NCI-H748 (cell line): ENCODE measurements around the gene KLF3.

ENCODE experiments used
- DNase-seq: peaks from one replicate; lab custom pipeline; 2025; ENCODE audit not compliant: unreplicated experiment; lab: John Stamatoyannopoulos, UW

Gene KLF3

GRCh38 chr4:38654273-38654672 is 9.7 kb upstream of the KLF3 start:
- DNase-seq: peak; percentile 45

DNA sequence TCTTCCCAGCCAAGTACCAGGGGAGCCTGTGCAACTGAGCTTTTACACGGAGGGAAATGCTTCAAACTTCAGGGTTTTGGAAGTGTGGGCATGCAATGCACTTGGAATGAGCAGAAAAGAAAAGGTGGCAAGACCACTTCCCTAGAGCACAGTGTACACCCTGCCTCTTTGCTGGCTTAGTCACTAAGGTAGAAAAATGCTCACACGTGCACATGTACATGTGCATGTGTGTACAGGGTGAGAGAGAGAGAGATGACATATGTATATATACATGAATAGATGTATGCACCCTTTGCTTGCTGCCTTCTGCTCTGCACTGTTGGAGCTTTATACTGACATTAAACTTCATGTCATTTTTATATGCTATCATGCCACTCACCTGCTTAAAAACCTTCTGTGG is 7.9 kb upstream of the KLF3 start:
- DNase-seq: no peak

DNA sequence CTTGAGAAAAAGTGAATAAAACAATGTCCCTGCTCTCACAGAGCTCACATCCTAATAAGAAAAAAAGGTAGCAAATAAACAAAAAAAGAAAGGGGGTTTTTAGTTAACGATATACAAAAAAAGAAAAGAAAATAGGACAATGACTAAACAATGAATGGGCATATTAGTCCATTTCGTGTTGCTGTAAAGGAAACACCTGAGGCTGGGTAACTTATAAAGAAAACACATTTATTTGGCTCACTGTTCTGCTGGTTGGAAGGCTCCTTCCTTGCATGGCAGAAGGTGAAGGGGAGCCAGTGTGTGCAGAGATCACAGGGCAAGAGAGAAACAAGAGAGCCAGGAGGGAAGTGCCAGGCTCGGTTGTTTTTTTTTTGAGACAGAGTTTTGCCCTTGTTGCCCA is 4.7 kb upstream of the KLF3 start:
- DNase-seq: no peak

GRCh38 chr4:38660838-38661237 is 3.2 kb upstream of the KLF3 start:
- DNase-seq: no peak

GRCh38 chr4:38661371-38661770 is 2.6 kb upstream of the KLF3 start:
- DNase-seq: no peak

GRCh38 chr4:38662522-38663089 is 1.4 kb upstream of the KLF3 start:
- no peak for DNase-seq

DNA sequence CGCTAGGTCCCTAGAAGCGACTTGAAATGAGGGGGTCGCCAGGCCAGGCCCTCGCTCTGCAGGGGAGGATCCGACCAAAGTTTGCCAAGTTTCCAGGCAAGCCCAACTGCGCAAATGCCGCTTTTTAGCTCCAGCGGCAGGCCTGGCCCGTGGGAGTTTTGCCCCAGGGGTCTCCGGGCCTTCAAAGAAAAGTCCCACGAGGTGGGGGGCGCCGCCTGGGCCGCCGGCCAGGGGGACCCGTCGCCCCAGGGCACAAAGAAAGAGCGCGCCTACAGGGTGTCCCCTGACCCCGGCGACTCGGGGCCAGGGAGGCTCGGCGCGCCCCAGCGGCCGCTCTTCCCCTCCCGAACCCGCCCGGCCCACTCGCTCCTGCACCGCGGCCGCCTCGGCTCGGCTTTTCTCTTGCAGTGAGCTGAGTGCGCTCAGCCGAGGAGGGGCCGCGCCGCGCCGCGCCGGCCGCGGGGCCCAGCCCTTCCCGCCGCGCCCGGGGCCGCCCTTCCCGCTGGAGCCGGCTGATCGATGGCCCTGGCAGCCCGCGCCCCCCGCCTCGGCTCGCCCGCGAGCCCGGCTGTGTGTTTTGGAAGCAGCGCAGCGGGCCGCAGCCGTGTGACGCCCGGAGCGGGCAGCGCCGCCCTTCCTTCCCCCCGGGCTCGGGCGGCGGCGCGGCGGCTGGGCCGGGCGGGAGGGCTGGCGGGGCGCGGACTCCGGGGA is 754 bp upstream of the KLF3 start:
- no peak for DNase-seq

- peak; percentile 78 for DNase-seq
These were observed 855 bp downstream of the KLF3 start for GRCh38 chr4:38664706-38665401.

GRCh38 chr4:38665551-38666411 is 1.8 kb downstream of the KLF3 start:
- DNase-seq: peak; percentile 5

GRCh38 chr4:38666766-38667084 is 2.7 kb downstream of the KLF3 start:
- DNase-seq: no peak

DNA sequence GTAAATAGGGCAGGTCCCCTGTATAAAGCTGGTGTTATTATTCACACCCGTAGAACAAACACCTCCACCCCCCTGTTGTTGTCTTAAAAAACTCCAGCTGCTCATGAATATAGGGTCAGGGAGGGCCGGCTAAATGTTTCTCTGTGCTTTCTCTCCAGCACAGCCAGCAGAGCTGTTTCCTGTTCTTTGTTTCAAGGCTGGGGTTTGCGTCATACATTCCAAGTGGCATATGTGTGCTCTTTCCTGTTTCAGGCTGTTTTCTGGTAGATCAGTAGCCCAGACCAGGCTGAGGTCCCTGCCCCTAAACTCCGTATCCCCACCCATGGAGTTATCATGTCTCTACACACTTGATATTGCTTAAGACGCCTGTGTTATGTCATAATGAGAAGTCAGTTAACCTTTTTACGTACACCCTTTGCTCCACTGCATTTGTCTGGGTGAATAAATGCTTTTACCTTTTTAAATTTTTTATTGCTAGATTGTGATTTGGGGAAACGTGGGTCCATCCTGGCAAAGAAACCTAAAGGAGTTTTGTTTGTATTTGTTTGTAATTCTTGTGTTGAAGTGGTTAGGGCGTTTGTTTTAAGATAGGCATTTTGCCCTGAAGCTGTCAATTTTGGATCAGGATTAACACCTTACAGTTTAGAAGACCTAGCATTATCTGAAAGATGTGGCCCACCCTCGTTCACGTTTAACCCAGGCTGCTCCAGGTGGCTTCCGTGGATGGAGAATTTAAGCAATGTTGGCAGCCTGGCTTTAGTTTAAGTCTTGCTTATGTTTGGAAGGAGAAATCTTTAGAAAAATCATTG is 3.3 kb downstream of the KLF3 start:
- DNase-seq: peak; percentile 93

DNA sequence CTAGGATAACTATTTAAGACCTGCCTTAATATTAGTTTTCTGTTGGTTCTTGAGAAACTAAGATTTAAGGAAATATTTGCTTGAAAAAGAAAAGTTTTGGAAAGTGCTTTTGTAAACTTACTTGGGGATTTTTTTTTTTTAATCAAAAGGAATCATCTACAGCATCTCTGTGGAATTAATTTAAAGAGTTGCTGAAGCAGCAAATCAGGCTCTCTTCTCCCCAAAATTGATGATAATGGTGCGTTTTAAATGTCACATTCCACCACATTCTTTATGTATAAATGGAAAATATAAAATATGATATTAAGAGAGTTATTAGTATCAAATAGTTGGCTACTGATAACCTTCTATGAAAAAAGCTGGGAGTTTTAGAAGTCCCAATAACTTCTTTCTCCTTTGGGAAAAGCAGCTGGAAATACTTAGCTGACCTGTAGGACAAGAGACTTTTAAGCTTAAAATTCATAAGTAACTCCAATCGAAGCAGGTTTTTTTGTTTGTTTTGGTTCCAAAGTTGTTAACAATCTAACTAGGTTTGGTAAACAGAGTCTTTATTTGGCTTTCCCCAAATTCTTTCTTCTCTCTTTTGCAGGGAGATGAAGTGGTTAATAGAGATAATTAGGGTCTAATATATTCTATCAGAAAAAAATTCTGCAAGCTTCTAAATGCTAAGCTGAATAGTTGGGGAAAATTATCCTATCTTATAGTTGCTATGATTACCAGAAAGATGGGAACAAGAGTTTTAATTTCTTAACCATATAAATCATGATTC is 4.4 kb downstream of the KLF3 start:
- DNase-seq: no peak

- no peak for DNase-seq
These were observed 5.2 kb downstream of the KLF3 start for GRCh38 chr4:38669208-38669607.

DNA sequence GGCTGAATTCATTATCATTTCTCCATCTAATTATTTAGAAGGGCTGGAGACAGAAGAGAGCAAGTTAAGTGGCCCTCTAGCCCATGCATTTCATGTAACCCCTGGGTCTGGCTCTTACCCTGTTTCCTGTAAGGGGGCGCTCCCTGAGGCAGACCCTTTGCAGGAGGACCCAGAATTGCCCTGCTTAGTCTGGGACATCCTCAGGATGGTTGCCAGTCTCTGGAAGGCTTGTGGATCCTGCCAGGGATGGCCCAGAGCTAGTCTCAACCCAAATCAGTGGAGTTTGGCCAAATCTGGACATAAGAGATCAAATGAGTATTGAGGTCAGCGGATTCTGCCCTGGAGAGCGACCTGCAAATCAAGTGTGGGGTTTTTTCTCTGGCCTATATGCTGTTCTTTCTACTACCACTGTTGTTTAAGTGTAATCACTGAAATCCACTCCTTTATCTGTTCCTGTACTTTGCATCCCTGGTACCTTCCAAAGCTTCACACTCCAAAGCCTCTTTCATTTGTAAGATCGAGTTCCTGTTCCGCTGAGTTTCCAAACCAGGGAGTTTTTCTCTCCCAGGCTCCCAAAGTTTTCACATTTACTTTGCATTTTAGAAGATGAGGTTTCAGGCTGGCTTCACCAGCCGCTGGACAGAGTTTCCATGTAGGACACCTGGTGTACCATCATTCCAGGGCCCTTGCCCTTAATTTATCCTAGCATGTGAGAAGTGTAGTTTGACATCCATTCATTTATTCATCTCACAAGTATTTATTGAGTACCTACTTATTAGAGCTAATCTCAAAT is 6.3 kb downstream of the KLF3 start:
- DNase-seq: no peak

- peak; percentile 14 for DNase-seq
These were observed 7.1 kb downstream of the KLF3 start for GRCh38 chr4:38670939-38671591.

GRCh38 chr4:38671592-38671940 is 7.6 kb downstream of the KLF3 start:
- no peak for DNase-seq

GRCh38 chr4:38672074-38672396 is 8.0 kb downstream of the KLF3 start:
- no peak for DNase-seq

DNA sequence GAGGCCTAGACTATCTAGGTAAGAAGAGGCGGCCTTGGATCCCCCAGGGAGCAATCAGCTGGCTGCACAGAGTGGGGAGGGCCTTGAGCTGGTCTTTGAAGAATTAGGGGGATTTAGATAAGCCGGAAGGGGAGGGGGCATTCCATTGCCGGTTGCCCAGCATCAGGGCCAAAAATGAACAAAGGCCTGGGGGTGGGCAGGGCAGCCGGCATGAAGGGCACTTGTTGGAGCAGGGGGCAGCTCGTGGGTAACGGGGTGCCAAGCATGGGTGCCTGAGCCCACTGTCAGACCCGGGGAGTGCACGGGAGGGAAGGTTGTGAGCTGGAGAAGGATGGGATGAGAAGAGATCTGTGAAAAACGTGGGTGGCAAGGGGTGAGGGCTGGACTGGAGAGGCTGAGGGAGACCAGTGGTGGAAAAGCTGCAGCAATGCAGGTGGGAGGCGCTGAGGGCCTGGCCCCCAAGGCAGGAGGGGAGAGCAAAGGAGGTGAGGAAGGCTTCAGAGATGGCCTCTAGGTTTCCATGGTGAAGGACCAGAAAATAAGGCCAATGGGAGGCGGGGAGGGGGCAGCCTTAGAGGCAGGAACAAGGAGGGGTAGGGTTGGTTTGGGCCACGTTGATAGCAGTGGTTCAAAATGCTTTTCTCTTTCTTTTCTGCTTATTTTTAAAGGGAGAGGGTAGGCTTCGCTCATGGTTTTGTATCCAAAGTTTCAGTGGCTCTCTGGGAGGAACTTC is 8.6 kb downstream of the KLF3 start:
- DNase-seq: no peak
